ENCODE results near the gene GNAO1.

GNAO1 gene

GRCh38 chr16:56355221-56355620 lies 163.9 kb downstream of the GNAO1 start:
- ChIA-PET POLR2A (ENCODE audit: low non-redundant PET) (no interaction called here), CTCF (interaction anchor here (0.7 to 3.0 kb wide), 2 partner anchors 14 to 32 kb away, joined by 3 to 19 read pairs; no protein-coding TSS in a partner anchor)
- TF ChIP-seq CTCF (conservative IDR thresholded peaks at IDR 0.05; ENCODE audit: low read depth), result no peak
- H3K27ac ChIP-seq, result no peak overlapping the region
- no peak for DNase-seq (ENCODE audit: low spot score)

DNA sequence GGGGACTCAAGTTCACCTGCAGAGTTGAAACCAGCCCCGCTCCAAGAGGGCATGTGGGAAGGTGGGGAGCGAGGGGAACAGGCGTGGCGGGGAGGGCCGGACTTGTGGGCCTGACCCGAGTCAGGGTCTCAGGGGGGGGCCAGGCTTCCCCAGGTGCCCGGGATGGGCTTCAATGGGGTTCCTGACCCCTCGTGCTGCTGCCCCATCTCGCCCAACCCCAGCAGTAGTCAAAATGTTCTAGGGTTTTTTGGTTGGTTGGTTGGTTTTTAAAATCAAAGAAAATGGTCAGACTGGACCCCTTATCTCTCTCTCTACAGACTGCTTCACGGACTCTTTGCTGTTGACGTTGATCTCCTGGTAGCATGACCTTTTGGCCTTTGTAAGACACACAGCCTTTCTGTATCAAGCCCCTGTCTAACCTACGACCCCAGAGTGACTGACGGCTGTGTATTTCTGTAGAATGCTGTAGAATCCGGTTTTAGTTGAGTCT lies 164.5 kb downstream of the GNAO1 start:
- no peak for DNase-seq (ENCODE audit: low spot score)
- no peak for TF ChIP-seq CTCF (conservative IDR thresholded peaks at IDR 0.05; ENCODE audit: low read depth)
- peak overlapping the region; percentile 42; the same call in 1 of the 2 replicates for H3K27ac ChIP-seq
- CTCF ChIA-PET, result interaction anchor here (0.6 to 3.0 kb wide), 18 partner anchors 9 to 904 kb away, joined by 3 to 53 read pairs (median 4); no protein-coding TSS in a partner anchor
- POLR2A ChIA-PET (ENCODE audit: low non-redundant PET), result no interaction called here

DNA sequence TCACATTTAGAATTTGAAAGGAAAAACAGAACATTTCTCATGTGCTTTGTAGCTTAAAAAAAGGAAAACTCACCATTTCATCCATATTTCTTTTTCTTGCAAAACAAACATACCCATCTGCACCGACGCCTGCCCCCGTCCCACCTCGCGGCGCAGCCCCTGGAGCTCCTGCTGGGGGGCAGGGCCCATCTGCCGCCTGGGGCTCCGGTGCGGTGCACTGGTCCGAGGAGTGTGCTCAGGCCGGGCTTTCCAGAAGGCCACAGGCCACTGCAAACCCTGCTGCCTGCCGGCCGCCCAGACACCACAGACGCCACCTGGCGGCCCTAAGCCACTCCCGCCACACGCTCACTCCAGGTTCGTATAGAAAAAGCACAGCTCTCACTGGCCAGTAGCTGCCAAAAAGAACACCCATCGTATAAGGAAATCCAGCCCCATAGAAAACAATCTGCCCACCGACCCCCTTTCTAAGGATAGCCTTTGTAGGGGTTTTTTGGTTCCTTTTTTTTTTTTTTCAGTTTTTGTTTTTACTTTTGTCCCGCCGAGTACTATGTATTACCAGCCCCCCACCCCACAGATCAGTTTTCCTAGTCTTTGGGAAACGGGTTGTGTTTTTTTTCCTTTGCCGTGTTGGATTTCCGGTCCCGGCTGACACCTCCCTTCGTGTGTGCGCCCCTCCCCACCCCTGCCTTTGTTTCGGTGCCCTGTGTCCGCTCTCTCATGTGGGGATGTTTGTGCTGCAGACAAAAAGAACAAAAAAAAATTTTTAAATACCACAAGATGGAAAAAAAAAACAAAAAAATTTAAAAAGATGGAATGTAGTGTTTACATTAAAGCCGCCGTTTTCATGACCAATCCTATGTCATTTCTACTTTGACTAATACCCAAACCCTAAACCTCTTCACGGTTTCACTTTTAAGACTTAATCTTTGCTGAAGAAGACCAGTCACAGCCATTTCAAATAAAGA lies 165.3 kb downstream of the GNAO1 start:
- TF ChIP-seq CTCF (conservative IDR thresholded peaks at IDR 0.05; ENCODE audit: low read depth), result peak; percentile 93
- POLR2A ChIA-PET (ENCODE audit: low non-redundant PET), result no interaction called here
- peak; percentile 81 for DNase-seq (ENCODE audit: low spot score)
- CTCF ChIA-PET, result interaction anchor here (0.6 to 3.0 kb wide), 25 partner anchors 8 to 905 kb away, joined by 3 to 53 read pairs (median 4); no protein-coding TSS in a partner anchor
- peak overlapping the region; percentile 42 for H3K27ac ChIP-seq

DNA sequence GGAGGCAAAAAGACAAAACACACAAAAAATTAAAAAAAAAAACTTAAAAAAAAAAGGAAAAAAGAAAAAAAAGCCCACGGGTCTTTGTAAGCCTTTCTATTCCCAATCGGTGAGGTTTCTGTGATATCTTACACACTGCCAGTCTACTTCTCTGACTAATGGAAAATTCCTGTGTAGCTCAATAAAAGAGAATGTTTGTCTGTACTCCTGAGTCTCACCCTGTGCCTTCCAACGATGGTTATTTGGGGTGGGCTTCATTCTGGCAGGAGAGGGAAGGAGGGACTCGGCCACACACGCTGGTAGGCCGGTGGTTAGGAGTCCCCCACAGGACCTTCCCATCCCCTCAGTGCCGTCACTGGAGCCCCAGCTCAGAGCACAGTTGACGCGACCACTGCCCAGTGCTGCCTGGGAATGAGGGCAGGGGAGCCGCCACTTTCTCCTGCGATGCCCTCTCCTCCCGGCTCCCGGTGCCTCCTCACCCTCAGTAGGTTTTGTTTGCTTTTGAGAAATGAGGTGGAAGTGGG lies 166.0 kb downstream of the GNAO1 start:
- DNase-seq (ENCODE audit: low spot score), result peak; percentile 30
- TF ChIP-seq CTCF (conservative IDR thresholded peaks at IDR 0.05; ENCODE audit: low read depth), result no peak
- H3K27ac ChIP-seq, result peak overlapping the region; percentile 38; the same call in 1 of the 2 replicates
- POLR2A ChIA-PET (ENCODE audit: low non-redundant PET), result no interaction called here
- CTCF ChIA-PET, result interaction anchor here (0.7 to 3.0 kb wide), 4 partner anchors 12 to 73 kb away, joined by 3 to 53 read pairs (median 11); no protein-coding TSS in a partner anchor

- ChIA-PET POLR2A (ENCODE audit: low non-redundant PET) (no interaction called here), CTCF (interaction anchor here (0.7 to 3.0 kb wide), 4 partner anchors 11 to 74 kb away, joined by 3 to 53 read pairs (median 11); no protein-coding TSS in a partner anchor)
- DNase-seq (ENCODE audit: low spot score), result no peak
- peak overlapping the region; percentile 38; the same call in 1 of the 2 replicates for H3K27ac ChIP-seq
- TF ChIP-seq CTCF (conservative IDR thresholded peaks at IDR 0.05; ENCODE audit: low read depth), result no peak
Observed at GRCh38 chr16:56357765-56358322, 166.6 kb downstream of the GNAO1 start.

All from RWPE1 (cell line).